Psoas muscle (tissue), 8 donors: Measurements from ENCODE around the gene GLRA2. TPM values are rescaled to one million over a fixed set of nuclear protein-coding genes. Genes with fewer than 3 reads are reported as not detected.

ENCODE experiments used
- ATAC-seq, 4 donors: fragments of 200-7000 bp; cut with Tn5 transposase; one replicate each; pipeline ENCODE4 v1.9.1; 2020; ENCODE audit warnings: moderate library complexity in 3 of 4, mild to moderate bottlenecking in 2 of 4
- DNase-seq, 2 donors: peaks; one replicate each; pipeline ENCODE4 v3.0.0-alpha.2; 2020
- H3K27ac ChIP-seq: fragments of 200-600 bp; one replicate; pipeline ENCODE4 v1.8.0; 2022
- H3K27me3 ChIP-seq, 3 donors: fragments of 200-600 bp in 1 of 3; one replicate each; pipeline versions ENCODE4 v1.6.1 to v1.8.0; 2013 to 2022; ENCODE audit warnings: low read length in 2 of 3, mild to moderate bottlenecking in 2 of 3, moderate library complexity in 1 of 3; ENCODE audit not compliant: insufficient read depth in 3 of 3
- H3K36me3 ChIP-seq, 2 donors: fragments of 200-600 bp in 1 of 2; one replicate each; pipeline versions ENCODE4 v1.6.1 to v1.8.0; 2013 to 2022; ENCODE audit warnings: low read depth in 1 of 2, mild to moderate bottlenecking in 1 of 2, moderate library complexity in 1 of 2; ENCODE audit not compliant: insufficient read depth in 1 of 2
- H3K4me1 ChIP-seq: fragments of 200-600 bp; one replicate; pipeline ENCODE4 v1.8.0; 2022
- H3K4me3 ChIP-seq: fragments of 200-600 bp; one replicate; pipeline ENCODE4 v1.8.0; 2022; ENCODE audit warnings: mild to moderate bottlenecking
- H3K9me3 ChIP-seq: fragments of 200-600 bp; one replicate; pipeline ENCODE4 v1.8.0; 2022
- WGBS, 3 donors: extraction: QIAGEN DNeasy Blood & Tissue Kit; methylation state at CpG; one replicate each; pipeline versions ENCODE4 v1.1.6 to v1.1.7; 2013; 5-methylcytosine and 5-hydroxymethylcytosine counted together
- intact Hi-C, 2 donors: fragments of 100-400 bp; cut with DNase I; formaldehyde crosslinking; loops; one replicate each; pipeline versions ENCODE4 v1.11.0 to v1.14.2; 2022
- polyA plus RNA-seq, 3 donors: library from polyadenylated mRNA; stranded (reverse); fragments of 200-250 nt; gene quantifications; one replicate each; pipeline ENCODE4 v1.2.3, GENCODE V29; 2013
- total RNA-seq, 4 donors: library from RNA; stranded (reverse); fragmentation: NEBNext Ultra II Directional in 2 of 4; extraction: Animal tissue kit (Norgen Biotek cat#: 25700) in 2 of 4; gene quantifications; one replicate each; pipeline versions ENCODE4 v1.2.1 to v1.2.4, GENCODE V29; 2021 to 2023
- TF ChIP-seq, protein P1 (sequence below): fragments of 200-600 bp; IDR thresholded peaks from one replicate; pipeline ENCODE4 v1.8.0; 2022; ENCODE audit warnings: antibody characterized with exemption
- donor health status: healthy with polysubstance abuse.
- donor health status: DM: no; HTN: no; CAD: no; lungs with moderate emphysema.
- donor health status: Bipolar disorder and iron deficiency.
- donor health status: healthy.
- donor health status: DM: yes; HTN: yes; CAD: no.
- donor health status: DM: no; HTN: no; CAD: no.
- donor health status: DM: no; HTN: no; CAD: no.
- donor health status: DM: yes; HTN: yes; CAD: no.

Gene GLRA2
- total and polyA plus RNA-seq, 7 donors: not detected

DNA sequence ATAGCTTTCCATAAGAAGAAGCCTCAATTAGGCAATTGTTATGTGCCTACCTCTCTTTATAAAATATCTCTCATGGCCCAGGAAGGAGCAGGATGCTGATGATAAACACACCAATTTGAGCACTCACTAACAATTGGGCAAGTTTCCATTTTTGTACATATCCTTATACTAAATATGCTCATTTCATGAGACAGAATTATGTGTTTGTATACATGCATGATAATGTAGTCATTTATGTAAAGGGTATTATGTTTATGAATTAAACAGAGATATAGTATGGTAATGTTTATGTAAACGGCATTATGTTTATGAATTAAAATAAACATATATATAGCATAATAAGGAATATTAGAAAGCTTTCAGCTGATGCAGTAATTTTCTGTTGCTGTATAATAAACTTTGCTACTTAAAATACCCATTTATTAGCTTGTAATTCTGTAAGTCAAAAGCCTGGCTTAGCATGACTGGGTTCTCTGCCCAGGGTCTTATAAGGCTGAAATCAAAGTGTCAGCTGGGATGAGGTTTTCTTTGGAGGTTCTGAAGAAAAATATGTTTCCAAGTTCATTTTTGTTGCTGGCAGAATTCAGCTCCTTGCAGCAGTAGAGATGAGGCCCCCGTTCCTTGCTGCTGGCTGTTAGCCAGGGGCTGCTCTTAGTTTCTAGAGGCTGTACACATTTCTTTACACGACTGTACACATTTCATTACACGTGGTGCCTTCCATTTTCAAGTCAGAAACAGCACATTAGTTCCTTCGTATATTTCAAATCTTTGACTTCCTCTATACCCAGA, 89.0 kb downstream of the GLRA2 start:
- no peak for ATAC-seq
- TF ChIP-seq, protein P1, sequence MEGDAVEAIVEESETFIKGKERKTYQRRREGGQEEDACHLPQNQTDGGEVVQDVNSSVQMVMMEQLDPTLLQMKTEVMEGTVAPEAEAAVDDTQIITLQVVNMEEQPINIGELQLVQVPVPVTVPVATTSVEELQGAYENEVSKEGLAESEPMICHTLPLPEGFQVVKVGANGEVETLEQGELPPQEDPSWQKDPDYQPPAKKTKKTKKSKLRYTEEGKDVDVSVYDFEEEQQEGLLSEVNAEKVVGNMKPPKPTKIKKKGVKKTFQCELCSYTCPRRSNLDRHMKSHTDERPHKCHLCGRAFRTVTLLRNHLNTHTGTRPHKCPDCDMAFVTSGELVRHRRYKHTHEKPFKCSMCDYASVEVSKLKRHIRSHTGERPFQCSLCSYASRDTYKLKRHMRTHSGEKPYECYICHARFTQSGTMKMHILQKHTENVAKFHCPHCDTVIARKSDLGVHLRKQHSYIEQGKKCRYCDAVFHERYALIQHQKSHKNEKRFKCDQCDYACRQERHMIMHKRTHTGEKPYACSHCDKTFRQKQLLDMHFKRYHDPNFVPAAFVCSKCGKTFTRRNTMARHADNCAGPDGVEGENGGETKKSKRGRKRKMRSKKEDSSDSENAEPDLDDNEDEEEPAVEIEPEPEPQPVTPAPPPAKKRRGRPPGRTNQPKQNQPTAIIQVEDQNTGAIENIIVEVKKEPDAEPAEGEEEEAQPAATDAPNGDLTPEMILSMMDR: no peak
- intact Hi-C loops: no loop called here
- H3K36me3 ChIP-seq: no peaks in the 10 kb centered on the region
- H3K4me3 ChIP-seq: no peak overlapping the region
- 16 to 33% (median 23%) methylated on average over 5 of the region's 5 CpGs for WGBS, 3 donors
- no peak for DNase-seq
- H3K9me3 ChIP-seq: no peaks in the 10 kb centered on the region
- H3K27ac ChIP-seq: no peak overlapping the region
- no peaks in the 10 kb centered on the region for H3K27me3 ChIP-seq
- no peaks in the 10 kb centered on the region for H3K4me1 ChIP-seq

GRCh38 chrX:14630733-14631132, 101.4 kb downstream of the GLRA2 start:
- WGBS, 3 donors: 39 to 64% (median 57%) methylated on average over 3 of the region's 3 CpGs
- no peaks in the 10 kb centered on the region for H3K27me3 ChIP-seq
- no peak for ATAC-seq

GRCh38 chrX:14641681-14642655, 112.6 kb downstream of the GLRA2 start:
- intact Hi-C loops: no loop called here
- 65 to 87% (median 87%) methylated on average over 4 of the region's 4 CpGs for WGBS, 3 donors
- peaks cover 0 to 7% (median 0%) of the 10 kb centered on the region in 3 donors for H3K27me3 ChIP-seq
- no peaks in the 10 kb centered on the region for H3K4me1 ChIP-seq
- ATAC-seq (no peak), DNase-seq (no peak)
- H3K9me3 ChIP-seq: no peaks in the 10 kb centered on the region
- TF ChIP-seq, protein P1: no peak
- no peaks in the 10 kb centered on the region for H3K36me3 ChIP-seq
- H3K27ac ChIP-seq: no peak overlapping the region
- H3K4me3 ChIP-seq: no peak overlapping the region

More at GRCh38 chrX:14630733-14631132, 101.4 kb downstream of the GLRA2 start:
- Histone ChIP-seq H3K36me3 (no peaks in the 10 kb centered on the region), H3K4me1 (no peaks in the 10 kb centered on the region), H3K4me3 (no peak overlapping the region), H3K27ac (no peak overlapping the region), H3K9me3 (no peaks in the 10 kb centered on the region)
- TF ChIP-seq, protein P1: no peak
- intact Hi-C loops: no loop called here
- DNase-seq: no peak

DNA sequence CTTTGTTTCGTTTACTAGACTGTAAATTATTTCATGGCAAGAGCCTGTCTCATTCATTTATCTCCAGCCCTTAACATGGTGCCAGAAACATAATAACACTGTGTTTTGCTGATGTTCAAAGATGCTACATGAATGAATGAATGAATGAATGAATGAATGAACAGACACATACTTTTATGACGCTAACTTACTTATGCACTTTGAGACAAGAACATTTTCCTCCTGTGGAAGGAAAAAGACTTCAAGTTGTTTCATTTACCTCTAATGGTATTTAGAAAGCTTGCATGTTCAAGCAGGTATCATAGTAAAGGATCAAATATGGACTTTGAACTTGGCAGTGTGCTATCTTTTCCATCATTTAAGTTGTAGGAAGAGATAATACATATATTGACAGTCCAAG, 131.6 kb downstream of the GLRA2 start:
- TF ChIP-seq, protein P1: no peak
- Histone ChIP-seq H3K27me3 (no peaks in the 10 kb centered on the region), H3K9me3 (no peaks in the 10 kb centered on the region), H3K36me3 (no peaks in the 10 kb centered on the region), H3K27ac (no peak overlapping the region), H3K4me3 (no peak overlapping the region), H3K4me1 (no peaks in the 10 kb centered on the region)
- ATAC-seq (no peak), DNase-seq (no peak)
- 62 to 93% (median 76%) methylated on average over 2 of the region's 2 CpGs for WGBS, 3 donors
- intact Hi-C loops: no loop called here
